HCT116 (cell line): ENCODE results near the gene ARHGDIG.

Source experiments
- FOSL1 ChIP-seq: IDR thresholded peaks from 2 replicates; pipeline ENCODE4 v1.6.1; 2012; ENCODE audit warnings: low read depth
- POLR2A ChIP-seq: IDR thresholded peaks from 2 replicates; pipeline ENCODE4 v1.7.0; 2011; ENCODE audit warnings: borderline replicate concordance; ENCODE audit not compliant: insufficient read depth, insufficient read length; ENCODE audit errors: extremely low read depth
- SRF ChIP-seq: IDR thresholded peaks from 2 replicates; pipeline ENCODE4 v1.6.1; 2012; ENCODE audit warnings: low read depth
- YY1 ChIP-seq: IDR thresholded peaks from 2 replicates; pipeline ENCODE4 v1.6.1; 2011; ENCODE audit warnings: low read length, low read depth, moderate library complexity, mild to moderate bottlenecking; ENCODE audit not compliant: insufficient replicate concordance; ENCODE audit errors: extremely low read depth
- ZNF274 ChIP-seq: fragments of 200-500 bp; sonication (Bioruptor generic); IDR thresholded peaks from 2 replicates; pipeline ENCODE4 v1.6.1; 2014; ENCODE audit warnings: mild to moderate bottlenecking, low read depth, low read length, inconsistent platforms
- TF ChIP-seq, protein P1 (sequence below), 3 experiments: fragments of 200-600 bp in 1 of 3; sonication (generic) in 1 of 3; IDR thresholded peaks in 2 of 3; conservative IDR thresholded peaks in 1 of 3; 2 replicates each; pipeline ENCODE4 v1.5.1; 2012 to 2017; ENCODE audit warnings: low read depth in 2 of 3, low read length in 2 of 3, antibody characterized with exemption in 1 of 3, borderline replicate concordance in 1 of 3, control low read depth in 1 of 3, mild to moderate bottlenecking in 1 of 3, mixed read lengths in 1 of 3, mixed run types in 1 of 3, moderate library complexity in 1 of 3; ENCODE audit not compliant: insufficient read depth in 1 of 3

DNA sequence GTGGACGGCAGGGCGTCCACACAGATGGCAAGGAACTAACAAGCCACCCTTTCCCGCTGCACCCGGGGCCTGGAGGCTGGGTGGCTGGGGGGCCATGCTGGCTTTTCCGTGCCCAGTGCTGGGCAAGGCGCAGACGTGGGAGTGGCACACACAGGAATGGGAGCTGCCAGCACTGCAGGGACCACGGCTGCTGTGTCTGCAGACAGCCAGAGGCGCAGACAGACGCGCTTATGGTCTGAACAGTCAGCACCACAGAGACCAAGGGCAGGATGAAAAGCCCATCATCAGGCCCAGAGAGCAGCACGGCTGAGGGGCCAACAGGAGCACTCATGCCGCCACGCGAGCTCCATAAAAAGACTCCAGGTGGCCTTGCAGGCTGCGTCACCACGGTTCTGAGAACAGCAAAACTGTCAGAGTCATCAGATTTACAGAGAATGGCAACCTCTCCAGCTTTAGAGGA is 26.6 kb downstream of the ARHGDIG start:
- no peak for TF ChIP-seq POLR2A
- no peak for TF ChIP-seq FOSL1
- TF ChIP-seq ZNF274: no peak
- TF ChIP-seq SRF: no peak
- TF ChIP-seq, protein P1, sequence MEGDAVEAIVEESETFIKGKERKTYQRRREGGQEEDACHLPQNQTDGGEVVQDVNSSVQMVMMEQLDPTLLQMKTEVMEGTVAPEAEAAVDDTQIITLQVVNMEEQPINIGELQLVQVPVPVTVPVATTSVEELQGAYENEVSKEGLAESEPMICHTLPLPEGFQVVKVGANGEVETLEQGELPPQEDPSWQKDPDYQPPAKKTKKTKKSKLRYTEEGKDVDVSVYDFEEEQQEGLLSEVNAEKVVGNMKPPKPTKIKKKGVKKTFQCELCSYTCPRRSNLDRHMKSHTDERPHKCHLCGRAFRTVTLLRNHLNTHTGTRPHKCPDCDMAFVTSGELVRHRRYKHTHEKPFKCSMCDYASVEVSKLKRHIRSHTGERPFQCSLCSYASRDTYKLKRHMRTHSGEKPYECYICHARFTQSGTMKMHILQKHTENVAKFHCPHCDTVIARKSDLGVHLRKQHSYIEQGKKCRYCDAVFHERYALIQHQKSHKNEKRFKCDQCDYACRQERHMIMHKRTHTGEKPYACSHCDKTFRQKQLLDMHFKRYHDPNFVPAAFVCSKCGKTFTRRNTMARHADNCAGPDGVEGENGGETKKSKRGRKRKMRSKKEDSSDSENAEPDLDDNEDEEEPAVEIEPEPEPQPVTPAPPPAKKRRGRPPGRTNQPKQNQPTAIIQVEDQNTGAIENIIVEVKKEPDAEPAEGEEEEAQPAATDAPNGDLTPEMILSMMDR (IDR thresholded peaks at IDR 0.05 in 2 of 3, conservative IDR thresholded peaks at IDR 0.05 in 1 of 3; ENCODE audit: borderline replicate concordance in 1 of 3, insufficient read depth in 1 of 3, low read depth in 2 of 3, low read length in 2 of 3): no peak
- no peak for TF ChIP-seq YY1
